Measurements from ENCODE around the gene MAPK8. TPM values are rescaled to one million over a fixed set of nuclear protein-coding genes. Genes with fewer than 3 reads are reported as not detected.

MAPK8 gene
- total RNA-seq, 1 donor from 2014 or later, result 53.7 TPM

GRCh38 chr10:48391994-48392393 lies 85.5 kb downstream of the MAPK8 start:
- no peak for DNase-seq (ENCODE audit: low spot score)
- no peak overlapping the region for H3K27ac Mint-ChIP-seq (ENCODE audit: unreplicated experiment)
- H3K4me1 Mint-ChIP-seq (ENCODE audit: unreplicated experiment), result peaks cover 9% of the 10 kb centered on the region
- H3K36me3 Mint-ChIP-seq (ENCODE audit: low read depth, unreplicated experiment), result no peaks in the 10 kb centered on the region
- no peak for TF ChIP-seq CTCF (IDR thresholded peaks at IDR 0.05; ENCODE audit: unreplicated experiment)
- no peaks in the 10 kb centered on the region for H3K27me3 Mint-ChIP-seq (ENCODE audit: unreplicated experiment)
- H3K9me3 Mint-ChIP-seq (ENCODE audit: unreplicated experiment), result no peaks in the 10 kb centered on the region
- no peak overlapping the region for H3K4me3 Mint-ChIP-seq (ENCODE audit: unreplicated experiment)

- Mint-ChIP-seq H3K27ac (ENCODE audit: unreplicated experiment) (no peak overlapping the region), H3K4me1 (ENCODE audit: unreplicated experiment) (peaks cover 19% of the 10 kb centered on the region), H3K9me3 (ENCODE audit: unreplicated experiment) (no peaks in the 10 kb centered on the region), H3K4me3 (ENCODE audit: unreplicated experiment) (no peak overlapping the region), H3K36me3 (ENCODE audit: low read depth, unreplicated experiment) (no peaks in the 10 kb centered on the region), H3K27me3 (ENCODE audit: unreplicated experiment) (peaks cover 1% of the 10 kb centered on the region)
- no peak for DNase-seq (ENCODE audit: low spot score)
- no peak for TF ChIP-seq CTCF (IDR thresholded peaks at IDR 0.05; ENCODE audit: unreplicated experiment)
Measured at GRCh38 chr10:48398261-48398660, 91.8 kb downstream of the MAPK8 start.

GRCh38 chr10:48399056-48399541 lies 92.6 kb downstream of the MAPK8 start:
- H3K4me1 Mint-ChIP-seq (ENCODE audit: unreplicated experiment), result peaks cover 19% of the 10 kb centered on the region
- no peak for TF ChIP-seq CTCF (IDR thresholded peaks at IDR 0.05; ENCODE audit: unreplicated experiment)
- no peak overlapping the region for H3K27ac Mint-ChIP-seq (ENCODE audit: unreplicated experiment)
- H3K4me3 Mint-ChIP-seq (ENCODE audit: unreplicated experiment), result no peak overlapping the region
- no peaks in the 10 kb centered on the region for H3K36me3 Mint-ChIP-seq (ENCODE audit: low read depth, unreplicated experiment)
- DNase-seq (ENCODE audit: low spot score), result no peak
- H3K9me3 Mint-ChIP-seq (ENCODE audit: unreplicated experiment), result no peaks in the 10 kb centered on the region
- H3K27me3 Mint-ChIP-seq (ENCODE audit: unreplicated experiment), result peaks cover 1% of the 10 kb centered on the region

- Mint-ChIP-seq H3K4me1 (ENCODE audit: unreplicated experiment) (peaks cover 19% of the 10 kb centered on the region), H3K27ac (ENCODE audit: unreplicated experiment) (no peak overlapping the region), H3K27me3 (ENCODE audit: unreplicated experiment) (peaks cover 1% of the 10 kb centered on the region), H3K4me3 (ENCODE audit: unreplicated experiment) (no peak overlapping the region), H3K36me3 (ENCODE audit: low read depth, unreplicated experiment) (no peaks in the 10 kb centered on the region), H3K9me3 (ENCODE audit: unreplicated experiment) (no peaks in the 10 kb centered on the region)
- DNase-seq (ENCODE audit: low spot score), result no peak
- no peak for TF ChIP-seq CTCF (IDR thresholded peaks at IDR 0.05; ENCODE audit: unreplicated experiment)
Measured at GRCh38 chr10:48399551-48399950, 93.1 kb downstream of the MAPK8 start.

GRCh38 chr10:48400129-48400849 lies 93.8 kb downstream of the MAPK8 start:
- peaks cover 19% of the 10 kb centered on the region for H3K4me1 Mint-ChIP-seq (ENCODE audit: unreplicated experiment)
- no peak overlapping the region for H3K4me3 Mint-ChIP-seq (ENCODE audit: unreplicated experiment)
- no peak overlapping the region for H3K27ac Mint-ChIP-seq (ENCODE audit: unreplicated experiment)
- H3K36me3 Mint-ChIP-seq (ENCODE audit: low read depth, unreplicated experiment), result no peaks in the 10 kb centered on the region
- peaks cover 1% of the 10 kb centered on the region for H3K27me3 Mint-ChIP-seq (ENCODE audit: unreplicated experiment)
- no peaks in the 10 kb centered on the region for H3K9me3 Mint-ChIP-seq (ENCODE audit: unreplicated experiment)
- no peak for TF ChIP-seq CTCF (IDR thresholded peaks at IDR 0.05; ENCODE audit: unreplicated experiment)
- no peak for DNase-seq (ENCODE audit: low spot score)

Measured in endothelial cell (in vitro differentiated cells).